ENCODE measurements around the gene BORCS8.

DNA sequence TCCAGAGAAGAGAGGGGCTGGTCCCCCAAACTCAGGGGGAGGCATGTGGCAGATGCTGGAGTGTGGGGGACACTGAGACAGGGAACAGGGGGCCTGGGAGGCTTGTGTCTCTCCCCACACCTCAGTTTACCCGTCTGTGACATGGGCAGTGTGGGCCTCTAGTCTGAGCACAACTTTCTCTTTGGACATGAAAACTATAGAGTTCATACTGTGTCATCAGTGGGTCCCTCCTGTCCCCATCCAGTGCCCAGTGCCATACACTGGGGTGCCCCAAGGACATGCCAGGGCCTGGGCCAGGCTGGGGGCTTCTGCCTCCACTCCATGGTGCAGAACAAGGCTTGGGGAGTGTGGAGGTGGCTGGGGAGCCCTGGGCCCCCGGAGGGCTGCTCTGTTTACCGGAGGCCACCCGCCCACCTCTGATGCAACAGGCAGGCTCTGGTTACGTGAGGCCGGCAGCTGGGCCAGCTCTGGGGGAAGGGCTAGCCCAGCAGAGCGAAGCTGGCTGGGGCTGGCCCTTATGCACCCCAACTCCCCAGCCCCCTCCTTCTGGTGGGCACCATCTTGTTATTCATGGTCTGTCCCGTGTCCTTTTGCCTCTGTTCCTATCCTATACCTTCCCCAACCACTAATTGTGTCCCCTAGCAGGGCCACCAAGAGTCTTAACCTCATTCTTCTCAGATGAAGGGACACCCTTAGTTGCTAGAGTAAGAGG lies 20.0 kb downstream of the BORCS8 start:
- TF ChIP-seq EZH2 (IDR thresholded peaks at IDR 0.05; ENCODE audit: borderline replicate concordance, insufficient read depth, low read length, poor library complexity, severe bottlenecking) (no peak), POLR2AphosphoS5 (IDR thresholded peaks at IDR 0.05) (no peak), MXI1 (conservative IDR thresholded peaks at IDR 0.05; ENCODE audit: poor library complexity, severe bottlenecking) (no peak), EP300 (conservative IDR thresholded peaks at IDR 0.05; ENCODE audit: poor library complexity, severe bottlenecking) (no peak), REST (IDR thresholded peaks at IDR 0.05; ENCODE audit: borderline replicate concordance) (no peak), TAF1 (IDR thresholded peaks at IDR 0.05; ENCODE audit: low read depth) (no peak)
- TF ChIP-seq, protein P1, sequence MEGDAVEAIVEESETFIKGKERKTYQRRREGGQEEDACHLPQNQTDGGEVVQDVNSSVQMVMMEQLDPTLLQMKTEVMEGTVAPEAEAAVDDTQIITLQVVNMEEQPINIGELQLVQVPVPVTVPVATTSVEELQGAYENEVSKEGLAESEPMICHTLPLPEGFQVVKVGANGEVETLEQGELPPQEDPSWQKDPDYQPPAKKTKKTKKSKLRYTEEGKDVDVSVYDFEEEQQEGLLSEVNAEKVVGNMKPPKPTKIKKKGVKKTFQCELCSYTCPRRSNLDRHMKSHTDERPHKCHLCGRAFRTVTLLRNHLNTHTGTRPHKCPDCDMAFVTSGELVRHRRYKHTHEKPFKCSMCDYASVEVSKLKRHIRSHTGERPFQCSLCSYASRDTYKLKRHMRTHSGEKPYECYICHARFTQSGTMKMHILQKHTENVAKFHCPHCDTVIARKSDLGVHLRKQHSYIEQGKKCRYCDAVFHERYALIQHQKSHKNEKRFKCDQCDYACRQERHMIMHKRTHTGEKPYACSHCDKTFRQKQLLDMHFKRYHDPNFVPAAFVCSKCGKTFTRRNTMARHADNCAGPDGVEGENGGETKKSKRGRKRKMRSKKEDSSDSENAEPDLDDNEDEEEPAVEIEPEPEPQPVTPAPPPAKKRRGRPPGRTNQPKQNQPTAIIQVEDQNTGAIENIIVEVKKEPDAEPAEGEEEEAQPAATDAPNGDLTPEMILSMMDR (IDR thresholded peaks at IDR 0.05; ENCODE audit: poor library complexity, severe bottlenecking), result no peak

All from neural cell (in vitro differentiated cells).